NCI-H2196 treated with DMSO at 0.1 percent for 48 hours (cell line): ENCODE measurements around the gene PLEKHM3.
"Not testable (repeated sequence)": the region's sequence is repeated elsewhere in the genome, so short reads cannot be mapped to it uniquely, and the experiment has no call there.

Source experiments
- DNase-seq: peaks from one replicate; lab custom pipeline; 2025; ENCODE audit not compliant: unreplicated experiment; lab: John Stamatoyannopoulos, UW

PLEKHM3 gene

DNA sequence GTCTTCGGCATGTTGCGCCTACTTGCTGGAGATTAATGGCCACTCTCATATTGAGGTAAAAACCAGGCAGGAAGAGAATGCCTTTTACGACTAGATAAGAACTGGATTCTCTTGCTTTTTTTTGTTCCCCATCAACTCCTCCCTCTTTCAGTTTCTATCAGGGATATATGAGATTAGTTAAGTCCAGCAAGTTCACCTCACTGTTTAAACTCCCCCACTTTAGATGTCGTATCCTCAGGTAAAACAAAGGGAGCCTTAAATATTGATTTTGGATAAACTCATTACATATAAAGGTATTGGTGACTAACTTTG is 98.4 kb downstream of the PLEKHM3 start:
- DNase-seq, result no peak

DNA sequence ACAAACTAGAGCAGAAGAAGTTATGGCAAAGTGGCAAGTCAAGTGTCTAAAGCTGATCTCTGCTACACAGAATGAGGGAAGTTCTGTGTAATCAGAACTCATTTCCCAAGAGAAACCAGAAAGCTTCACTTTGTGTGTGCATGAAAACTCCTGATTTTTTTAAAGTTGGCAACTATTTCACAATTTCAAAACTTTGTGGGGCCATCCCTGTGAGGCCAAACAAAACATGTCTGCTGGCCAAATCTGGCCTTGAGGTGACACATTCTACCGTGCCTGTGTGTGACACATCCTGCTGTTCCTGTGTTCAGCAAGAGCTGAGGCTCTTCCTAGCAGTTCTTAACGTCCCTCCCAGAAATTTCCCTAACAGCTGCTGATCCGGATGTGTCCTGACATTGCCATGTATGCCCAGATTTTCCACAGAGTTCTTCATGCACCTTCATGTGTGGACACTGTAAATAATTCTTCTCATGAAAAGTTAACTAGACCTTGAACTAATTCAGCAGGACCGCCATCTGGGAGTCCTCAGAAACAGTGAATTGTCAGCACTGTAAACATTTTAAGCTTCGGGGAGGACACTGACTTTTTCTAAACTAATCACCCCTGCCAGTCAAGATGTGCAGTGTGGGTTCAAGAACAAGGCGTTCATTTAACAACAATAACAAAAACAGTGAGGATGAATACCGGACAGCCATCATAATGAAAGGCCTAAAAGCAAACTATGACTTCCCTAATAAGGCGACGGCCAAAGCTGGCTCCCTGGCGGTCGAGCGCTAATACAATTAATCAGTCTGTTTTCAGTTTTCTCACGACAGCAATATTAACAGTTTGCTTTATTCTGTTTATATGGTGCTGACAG is 99.0 kb downstream of the PLEKHM3 start:
- no peak for DNase-seq

DNA sequence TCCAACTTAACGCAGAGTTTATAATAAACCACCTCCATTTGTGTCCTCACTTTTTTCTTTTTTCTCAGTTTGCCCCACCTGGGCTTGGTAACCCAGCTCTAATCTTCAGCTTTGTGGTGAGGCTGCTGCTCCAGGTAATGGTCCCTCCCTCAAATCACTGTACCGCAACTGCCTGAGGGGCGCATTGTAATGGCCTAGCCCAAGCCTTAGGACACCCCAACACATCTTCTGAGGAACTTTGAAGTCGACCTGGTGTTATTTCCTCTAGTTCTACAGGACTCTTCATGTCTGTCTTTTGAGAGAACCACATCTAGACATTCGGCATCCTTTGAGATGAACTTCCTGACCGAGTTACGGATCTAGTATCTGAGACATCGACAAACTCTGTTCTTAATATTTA is 99.7 kb downstream of the PLEKHM3 start:
- no peak for DNase-seq

DNA sequence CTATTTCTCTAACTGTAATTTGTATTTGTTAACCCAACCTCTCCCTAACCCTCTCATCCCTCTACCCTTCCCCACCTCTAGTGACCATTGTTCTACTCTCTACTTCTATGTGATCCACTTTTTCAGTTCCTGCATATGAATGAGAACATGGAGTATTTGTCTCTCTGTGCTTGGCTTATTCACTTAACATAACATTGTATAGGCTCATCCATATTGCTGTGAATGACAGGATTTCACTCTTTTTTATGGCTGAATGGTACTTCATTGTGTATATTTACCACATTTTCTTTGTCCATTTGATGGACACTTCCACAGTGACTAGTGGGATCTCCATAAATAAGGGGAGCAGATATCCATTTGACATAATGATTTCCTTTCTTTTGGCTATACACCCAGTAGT is 103.7 kb downstream of the PLEKHM3 start:
- DNase-seq, result no peak

DNA sequence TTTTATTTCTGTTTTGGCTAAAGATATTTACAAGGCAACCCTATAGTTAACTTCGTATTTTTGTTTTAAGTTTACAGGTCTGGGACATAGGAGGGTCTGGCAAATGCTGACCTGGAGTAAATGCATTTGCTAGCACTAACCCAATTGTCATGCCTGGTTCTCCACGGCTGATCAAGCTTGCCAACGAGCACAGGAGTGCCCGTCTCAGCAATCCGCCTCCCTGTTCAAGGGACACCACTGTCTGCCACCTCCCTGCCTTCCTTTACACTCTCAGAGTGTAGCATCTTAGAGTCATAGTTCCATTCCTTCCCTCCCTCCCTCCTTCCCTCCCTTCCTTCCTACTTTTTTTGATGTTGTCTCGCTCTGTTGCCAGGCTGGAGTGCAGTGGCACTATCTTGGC is 104.6 kb downstream of the PLEKHM3 start:
- no peak for DNase-seq

DNA sequence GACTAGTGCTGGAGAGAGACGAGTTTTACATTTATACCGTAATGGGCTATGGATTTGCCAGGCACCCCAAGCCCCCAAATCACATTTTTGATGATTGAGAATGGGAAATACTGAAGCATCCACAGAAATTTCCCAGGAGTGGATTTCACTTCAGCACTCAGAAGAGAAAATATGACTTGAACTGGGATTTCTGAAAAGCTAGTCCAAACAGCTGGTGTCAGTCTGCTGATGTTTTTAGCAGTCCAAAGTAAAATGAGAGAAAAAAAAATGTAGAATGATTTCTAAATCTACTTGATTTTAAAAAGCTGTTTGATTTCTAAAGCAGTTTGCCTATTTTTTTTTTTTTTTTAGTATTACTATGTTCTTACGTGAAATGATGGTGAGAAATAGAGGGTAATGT is 105.0 kb downstream of the PLEKHM3 start:
- DNase-seq, result no peak

DNA sequence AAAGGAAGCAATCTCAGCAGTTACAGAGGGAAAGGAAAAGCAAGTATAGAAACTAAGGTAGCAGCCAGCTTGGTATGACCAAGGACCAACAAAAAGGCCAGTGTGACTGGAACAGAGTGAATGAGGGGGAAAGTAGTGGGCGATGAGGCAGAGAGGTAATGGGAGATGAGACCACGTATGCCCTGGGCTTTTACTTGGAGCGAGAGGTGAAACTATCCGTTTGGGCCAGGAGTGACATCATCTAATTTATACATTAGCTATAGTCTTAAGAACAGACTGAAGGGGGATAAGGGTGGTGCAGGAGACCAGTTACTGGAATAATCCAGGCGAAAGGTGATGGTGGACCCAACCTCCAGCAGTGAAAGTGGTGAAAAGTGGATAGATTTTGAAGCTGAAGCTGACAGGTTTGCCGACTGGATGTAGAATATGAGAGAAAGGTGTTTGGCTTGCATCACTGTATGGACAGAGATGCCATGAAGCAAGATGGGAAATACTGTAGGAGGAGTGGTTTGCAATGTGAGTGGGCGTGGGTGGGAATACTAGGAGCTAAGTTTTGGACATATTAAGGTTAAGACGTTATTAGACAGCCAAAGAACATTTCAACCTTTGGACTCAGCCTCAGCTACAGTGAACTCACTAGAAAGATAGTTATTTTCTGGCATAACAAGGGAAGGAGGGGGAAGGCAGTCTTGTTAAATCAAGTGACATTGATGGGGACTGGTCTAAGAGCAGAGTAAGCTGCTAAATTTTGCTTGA is 106.0 kb downstream of the PLEKHM3 start:
- DNase-seq, result no peak

DNA sequence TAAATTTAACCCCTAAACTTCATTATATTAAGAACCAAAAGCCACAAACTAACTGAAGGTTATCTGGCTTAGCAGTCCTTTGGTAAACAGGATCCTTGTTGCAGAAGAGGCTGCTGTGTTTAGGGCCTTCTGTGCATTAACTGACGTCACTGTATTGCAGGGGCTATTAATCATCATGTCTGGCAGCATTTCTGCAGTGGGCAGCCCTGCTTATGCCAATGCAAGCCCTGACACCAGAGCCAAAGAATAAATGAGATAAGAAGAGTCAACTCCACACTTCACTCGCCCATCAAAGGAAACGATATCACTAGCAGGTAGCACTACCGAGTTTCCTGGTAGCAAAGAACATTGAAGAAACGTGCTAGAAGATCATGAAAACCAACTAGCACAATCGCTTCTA is 110.6 kb downstream of the PLEKHM3 start:
- no peak for DNase-seq

DNA sequence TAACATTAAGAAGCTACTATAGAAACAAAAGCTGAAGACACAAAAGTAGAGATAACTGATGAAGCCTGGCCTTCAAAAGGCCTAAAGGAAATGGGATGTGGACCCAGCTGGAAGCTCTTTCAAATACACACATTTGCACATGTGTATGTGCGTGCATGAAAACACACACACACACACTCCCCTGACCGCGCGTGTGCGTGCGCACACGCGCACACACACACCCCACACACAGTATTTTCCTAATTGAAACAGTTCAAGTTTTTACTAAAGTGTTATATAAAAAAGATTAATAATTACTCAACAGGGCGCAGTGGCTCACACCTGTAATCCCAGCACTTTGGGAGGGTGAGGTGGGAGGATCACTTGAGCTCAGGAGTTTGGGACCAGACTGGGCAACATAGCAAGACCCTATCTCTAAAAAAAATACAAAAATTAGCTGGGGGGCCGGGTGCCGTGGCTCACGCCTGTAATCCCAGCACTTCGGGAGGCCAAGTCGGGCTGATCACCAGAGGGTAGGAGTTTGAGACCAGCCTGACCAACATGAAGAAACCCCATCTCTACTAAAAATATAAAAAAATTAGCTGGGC is 111.5 kb downstream of the PLEKHM3 start:
- DNase-seq, result no peak

DNA sequence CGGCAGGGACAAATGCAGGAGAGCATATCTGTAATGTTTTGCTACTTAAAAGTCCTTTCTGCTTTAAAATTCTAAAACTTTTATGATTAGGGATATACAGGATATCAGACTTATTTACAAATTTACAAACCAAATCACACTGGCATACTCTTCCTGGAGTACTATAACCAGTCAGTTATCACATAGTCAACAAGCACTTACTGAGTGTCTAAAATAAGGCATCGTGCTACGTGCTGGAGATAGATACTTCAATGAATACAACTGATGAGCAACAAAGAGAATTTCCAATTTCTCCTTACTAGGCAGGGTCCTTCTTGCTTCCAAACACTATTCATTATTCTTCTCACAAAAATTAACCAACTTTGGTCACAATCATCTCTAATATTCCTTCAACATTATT is 113.5 kb downstream of the PLEKHM3 start:
- DNase-seq, result no peak

DNA sequence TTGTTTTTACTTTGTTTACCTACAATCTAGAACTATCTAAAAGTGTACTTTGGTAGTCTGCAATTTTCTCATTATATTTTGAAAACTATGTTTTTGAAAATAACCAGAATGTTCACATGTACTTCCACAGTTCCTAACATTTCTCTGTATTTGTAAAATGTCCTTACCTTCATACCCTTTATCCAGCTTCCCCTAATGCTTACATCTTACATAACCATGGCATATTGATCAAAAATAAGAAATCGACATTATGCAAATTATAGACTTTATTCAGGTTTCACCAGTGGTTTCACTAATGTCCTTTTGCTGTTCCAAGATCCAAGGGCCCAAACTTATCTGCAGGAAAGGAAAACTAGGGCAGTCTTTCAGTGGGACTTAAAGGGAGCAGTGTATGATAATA is 114.1 kb downstream of the PLEKHM3 start:
- DNase-seq, result no peak

DNA sequence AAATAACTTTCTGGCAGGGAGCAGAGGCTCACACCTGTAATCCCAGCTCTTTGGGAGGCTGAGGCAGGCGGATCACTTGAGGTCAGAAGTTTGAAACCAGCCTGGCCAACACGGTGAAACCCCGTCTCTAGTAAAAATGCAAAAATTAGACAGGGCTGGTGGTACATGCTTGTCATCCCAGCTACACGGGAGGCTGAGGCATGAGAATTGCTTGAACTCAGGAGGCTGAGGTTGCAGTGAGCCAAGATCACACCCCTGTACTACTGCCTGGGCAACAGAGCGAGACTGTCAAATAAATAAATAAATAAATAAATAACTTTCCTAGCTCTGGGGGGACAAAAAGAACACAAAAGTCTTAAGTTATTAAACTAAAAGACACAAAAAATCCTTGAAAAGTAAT is 118.8 kb downstream of the PLEKHM3 start:
- DNase-seq, result not testable (repeated sequence)

DNA sequence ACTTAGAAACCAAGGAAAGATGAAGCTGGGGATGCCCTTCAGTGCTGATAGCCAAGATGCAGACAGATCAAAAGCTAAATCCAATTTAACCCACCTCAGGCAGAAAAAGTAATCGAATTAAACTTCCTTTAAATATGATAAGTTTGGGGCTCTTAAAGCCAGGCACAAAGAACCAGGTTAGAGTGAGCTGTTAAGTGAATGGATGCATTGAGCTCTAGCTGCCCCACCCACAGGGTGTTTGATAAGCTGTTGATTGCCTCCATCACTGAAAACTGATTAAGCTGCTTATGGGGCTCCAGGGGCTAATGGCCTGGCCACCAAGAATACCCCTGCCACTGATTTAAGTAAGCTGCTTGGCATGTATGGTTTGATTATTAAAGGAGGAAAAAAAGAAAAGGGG is 119.8 kb downstream of the PLEKHM3 start:
- DNase-seq, result no peak

DNA sequence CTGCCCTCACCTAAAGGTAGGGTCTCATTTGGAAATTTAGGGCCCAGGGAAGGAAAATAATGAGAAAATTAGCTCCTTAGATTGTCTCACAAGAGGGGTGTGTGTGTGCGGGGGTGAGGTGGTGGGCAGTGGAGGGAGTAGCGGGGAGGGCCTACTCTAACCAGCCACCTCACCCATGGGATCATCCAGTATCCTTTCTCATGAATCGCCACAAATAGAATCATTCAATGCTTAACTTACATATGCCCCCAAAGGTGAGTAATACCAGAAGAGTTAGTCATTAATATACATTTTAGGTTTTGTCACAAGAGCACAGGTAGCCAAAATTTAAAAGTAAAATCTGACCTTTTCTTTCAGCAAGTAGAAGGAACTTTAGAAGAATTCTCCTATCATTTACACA is 122.1 kb downstream of the PLEKHM3 start:
- no peak for DNase-seq

DNA sequence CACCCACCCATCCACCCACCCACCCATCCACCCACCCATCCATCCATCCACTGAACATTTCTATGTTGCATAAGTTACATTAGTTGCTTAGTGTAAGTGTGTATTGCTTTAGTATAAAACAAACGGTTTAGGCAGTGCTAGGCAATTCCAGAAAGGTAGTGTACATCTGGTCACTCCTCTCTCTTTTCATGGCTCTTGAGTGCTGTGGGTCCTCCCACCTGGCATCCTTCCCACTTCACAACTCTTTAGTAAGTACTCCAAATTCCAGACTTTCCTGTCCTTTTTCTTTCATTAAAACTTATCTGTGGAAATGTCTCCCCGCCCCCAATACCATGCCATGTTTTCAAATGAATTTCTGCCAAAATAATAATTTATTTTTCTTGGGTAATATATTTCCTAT is 122.5 kb downstream of the PLEKHM3 start:
- no peak for DNase-seq

DNA sequence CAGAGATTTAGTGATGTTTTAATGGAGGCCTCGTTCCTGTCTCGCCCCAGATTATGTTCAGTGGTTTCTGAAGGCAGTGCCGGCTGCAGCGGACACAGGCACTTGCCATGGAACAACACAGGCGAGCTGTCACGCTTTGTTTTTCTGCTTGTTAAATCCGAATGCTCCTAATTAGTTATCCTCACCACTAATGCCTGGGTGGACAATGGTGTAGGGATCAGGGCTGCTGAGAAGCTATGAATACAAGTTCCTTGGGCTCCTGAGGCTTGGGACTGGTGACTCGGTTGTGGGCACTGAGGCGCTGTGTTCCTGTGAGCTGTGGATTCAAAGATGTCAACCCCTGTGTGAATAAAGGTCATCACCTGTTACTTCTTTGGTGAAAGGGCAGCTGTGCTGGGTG is 123.5 kb downstream of the PLEKHM3 start:
- no peak for DNase-seq

DNA sequence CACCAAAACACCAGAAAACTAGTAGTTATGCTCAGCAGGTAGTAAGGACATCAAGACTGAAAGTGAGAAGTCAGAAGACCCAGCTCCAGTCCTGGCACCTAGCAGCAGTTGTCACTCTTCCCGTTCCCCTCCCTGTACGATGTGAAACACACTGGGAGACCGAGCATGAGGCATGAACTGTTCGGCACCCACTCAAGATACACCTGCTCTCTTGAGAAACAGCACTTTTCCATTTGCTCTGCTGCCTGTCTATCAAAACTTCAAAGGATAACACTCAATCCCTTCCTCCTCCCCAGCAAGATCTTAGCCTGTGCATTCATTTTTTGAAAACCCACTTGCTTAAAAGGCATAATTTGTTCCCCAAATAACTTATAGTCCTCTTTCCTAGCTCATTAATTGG is 123.9 kb downstream of the PLEKHM3 start:
- no peak for DNase-seq

DNA sequence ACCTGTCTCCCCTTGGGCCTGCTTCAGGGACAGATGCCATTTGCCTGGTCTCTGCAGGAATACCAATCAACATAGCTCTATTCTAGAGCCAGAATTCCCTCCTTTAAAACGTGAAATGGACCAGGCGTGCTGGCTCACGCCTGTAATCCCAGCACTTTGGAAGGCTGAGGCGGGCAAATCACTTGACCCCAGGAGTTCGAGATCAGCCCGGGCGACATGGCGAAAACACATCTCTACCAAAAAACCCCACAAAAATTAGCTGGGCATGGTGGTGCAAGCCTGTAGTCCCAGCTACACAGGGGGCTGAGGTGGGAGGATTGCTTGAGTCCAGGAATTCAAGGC is 127.0 kb downstream of the PLEKHM3 start:
- DNase-seq, result no peak

DNA sequence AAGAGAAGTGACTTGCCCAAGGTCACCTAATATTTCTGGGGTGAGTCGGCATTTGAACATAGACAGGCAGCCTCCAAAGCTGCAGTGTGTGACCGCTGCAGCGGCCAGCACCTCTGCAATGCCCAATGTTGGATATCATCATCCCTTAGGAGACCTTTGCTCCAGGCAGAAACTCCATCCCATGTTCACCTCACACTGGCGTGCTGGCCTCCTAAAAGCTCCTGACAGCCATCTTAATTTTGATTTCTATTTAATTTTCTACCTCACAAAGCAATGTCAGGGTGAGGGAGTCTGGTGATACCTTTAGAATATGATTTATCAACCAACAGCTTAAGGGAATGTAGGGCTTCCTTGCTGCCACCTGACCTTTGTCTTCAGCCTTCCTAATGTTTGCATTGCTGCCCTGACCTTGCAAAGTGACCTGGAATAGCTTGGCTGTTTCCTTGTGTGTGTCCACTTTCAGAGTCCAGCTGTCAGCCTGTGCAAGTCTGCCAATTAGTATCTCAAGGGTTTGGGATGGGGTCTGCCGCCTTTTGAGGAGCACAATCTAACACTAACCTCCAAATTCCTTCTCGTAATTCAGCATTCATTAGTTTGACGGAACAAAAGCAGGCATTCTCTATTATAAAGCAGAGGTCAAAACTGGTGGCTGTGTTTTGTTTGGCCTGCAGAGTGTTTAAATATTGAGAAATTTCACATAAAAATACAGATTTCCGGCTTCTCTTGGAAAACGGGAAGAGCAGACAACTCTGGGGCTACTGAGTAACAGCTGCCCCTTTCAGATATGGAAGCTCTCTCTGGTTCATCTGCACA is 127.6 kb downstream of the PLEKHM3 start:
- DNase-seq, result no peak

DNA sequence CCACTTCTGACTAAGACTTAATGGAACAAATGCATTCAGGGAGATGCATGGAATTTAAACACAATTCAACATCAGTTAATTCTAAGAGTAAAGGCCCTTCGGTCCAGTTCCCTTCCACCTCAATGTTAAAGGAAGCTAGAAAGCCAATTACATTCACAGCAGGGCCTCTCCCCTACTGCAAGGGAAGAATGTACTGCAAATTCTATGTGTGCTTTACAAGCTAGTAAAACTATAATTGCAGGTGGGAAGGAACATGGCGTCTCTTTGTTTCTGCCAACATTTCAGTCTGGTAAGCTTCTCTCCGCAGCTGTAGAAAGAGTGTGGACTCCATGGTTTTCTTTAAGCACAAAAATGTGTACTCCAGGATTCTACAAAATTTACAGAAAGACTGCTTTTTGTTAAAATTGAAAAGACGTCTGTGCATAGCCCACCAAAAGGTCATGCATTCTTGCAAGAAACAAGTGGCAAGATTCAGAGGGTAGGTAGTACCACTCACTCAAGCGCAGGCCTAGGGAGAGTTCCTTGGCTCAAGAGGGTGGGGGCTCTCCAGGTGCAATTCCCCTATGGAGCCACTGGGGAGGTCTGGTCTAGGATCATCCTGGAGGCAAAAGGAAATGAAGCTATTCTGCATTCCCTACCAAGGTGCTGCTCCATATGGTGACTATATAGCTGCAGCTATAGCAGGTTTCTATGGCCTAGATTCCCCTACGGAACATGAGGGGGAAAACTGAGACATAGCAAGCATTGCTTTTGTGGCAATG is 128.6 kb downstream of the PLEKHM3 start:
- DNase-seq, result no peak
